ENCODE results near the gene RBM20.
"Not testable (repeated sequence)": the region's sequence is repeated elsewhere in the genome, so short reads cannot be mapped to it uniquely, and the experiment has no call there.

The RBM20 gene

DNA sequence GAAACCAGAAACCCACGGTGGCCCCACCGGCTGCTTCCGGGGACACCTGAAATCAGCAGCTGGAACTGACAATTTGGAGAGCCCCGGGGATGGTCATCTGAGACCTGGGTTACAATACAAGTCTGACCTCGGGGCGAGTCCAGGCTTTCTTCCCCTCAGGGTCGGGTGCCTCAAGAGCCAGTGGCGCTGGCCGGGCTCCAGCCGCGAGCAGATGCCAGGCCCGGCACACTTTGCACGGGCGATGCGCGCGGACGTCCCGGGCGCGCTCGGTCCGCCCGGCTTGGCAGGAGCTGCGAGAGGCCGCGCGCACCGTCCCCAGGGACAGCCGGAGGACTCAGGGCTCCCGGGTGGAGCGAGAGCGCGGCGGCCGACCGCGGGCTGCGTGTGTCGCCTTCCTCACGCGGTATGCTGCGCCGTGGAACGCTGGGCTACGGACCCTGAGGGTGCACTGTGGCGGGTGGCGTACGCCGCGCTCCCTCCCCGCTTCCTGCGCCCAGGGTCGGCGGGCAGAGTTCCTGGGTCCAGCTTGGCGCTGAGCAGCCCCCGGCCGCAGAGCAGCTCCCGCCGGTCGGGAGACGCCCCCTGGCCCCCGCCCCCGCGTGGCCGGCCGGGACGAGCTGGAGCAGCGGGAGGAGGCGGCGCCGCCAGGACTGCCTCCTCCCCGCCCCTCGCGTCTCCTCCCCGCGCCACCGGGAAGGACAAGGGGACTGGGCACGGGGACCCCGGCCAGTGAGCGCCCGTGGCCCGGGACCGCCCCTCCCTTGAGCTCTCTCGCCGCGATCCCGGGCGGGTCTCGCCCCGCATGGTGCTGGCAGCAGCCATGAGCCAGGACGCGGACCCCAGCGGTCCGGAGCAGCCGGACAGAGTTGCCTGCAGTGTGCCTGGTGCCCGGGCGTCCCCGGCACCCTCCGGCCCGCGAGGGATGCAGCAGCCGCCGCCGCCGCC is at the start of gene RBM20:
Gene RBM20 (plus strand): TSS at position 684 of the 945 bp plus-strand sequence. CDS start 119 bp downstream, at position 803.
- peak within 1 kb of the TSS; percentile 37 to 85 for H3K4me3 ChIP-seq (ENCODE audit: low read depth in 1 of 2, low read length in 2 of 2)
- H3K4me1 ChIP-seq (ENCODE audit: control insufficient read depth in 1 of 2, insufficient read depth in 2 of 2, low read length in 2 of 2), result peaks cover 0 to 23% of the 10 kb centered on the region in 2 donors
- peaks cover 30% of the 10 kb centered on the region for H3K27me3 ChIP-seq (ENCODE audit: low read depth, low read length)
- H3K9me3 ChIP-seq (ENCODE audit: control insufficient read depth in 1 of 2, low read length in 2 of 2), result no peaks in the 10 kb centered on the region
- H3K27ac ChIP-seq (ENCODE audit: low read length), result no peak within 1 kb of the TSS
- H3K36me3 ChIP-seq (ENCODE audit: control insufficient read depth in 1 of 2, insufficient read depth in 2 of 2, low read length in 2 of 2), result no peaks in the 10 kb centered on the region

DNA sequence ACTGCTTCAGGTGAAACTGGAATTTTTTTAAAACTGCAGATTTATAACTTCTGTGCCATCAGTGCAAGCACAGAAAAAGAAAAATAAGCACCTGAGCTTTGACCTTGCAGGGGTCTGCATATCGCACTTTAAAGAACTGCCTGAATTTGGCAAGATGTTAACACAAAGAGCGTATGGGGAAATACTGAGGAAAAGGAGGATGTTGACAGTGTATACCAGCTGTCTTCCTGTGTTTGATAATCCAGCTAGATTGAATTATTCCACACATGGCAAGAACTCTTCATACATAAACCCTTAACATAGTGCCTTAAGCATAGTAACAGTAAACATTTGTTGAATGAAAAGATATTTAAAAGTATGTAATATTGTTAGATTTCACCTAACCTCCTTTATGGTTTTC is 46.7 kb upstream of the RBM20 start:
- H3K36me3 ChIP-seq (ENCODE audit: control insufficient read depth in 1 of 2, insufficient read depth in 2 of 2, low read length in 2 of 2), result peaks cover 46 to 59% of the 10 kb centered on the region in 2 donors
- H3K27me3 ChIP-seq (ENCODE audit: low read depth, low read length), result no peaks in the 10 kb centered on the region
- no peaks in the 10 kb centered on the region for H3K4me1 ChIP-seq (ENCODE audit: control insufficient read depth in 1 of 2, insufficient read depth in 2 of 2, low read length in 2 of 2)
- no peak overlapping the region for H3K4me3 ChIP-seq (ENCODE audit: low read depth in 1 of 2, low read length in 2 of 2)
- H3K9me3 ChIP-seq (ENCODE audit: control insufficient read depth in 1 of 2, low read length in 2 of 2), result no peaks in the 10 kb centered on the region
- no peak overlapping the region for H3K27ac ChIP-seq (ENCODE audit: low read length)

DNA sequence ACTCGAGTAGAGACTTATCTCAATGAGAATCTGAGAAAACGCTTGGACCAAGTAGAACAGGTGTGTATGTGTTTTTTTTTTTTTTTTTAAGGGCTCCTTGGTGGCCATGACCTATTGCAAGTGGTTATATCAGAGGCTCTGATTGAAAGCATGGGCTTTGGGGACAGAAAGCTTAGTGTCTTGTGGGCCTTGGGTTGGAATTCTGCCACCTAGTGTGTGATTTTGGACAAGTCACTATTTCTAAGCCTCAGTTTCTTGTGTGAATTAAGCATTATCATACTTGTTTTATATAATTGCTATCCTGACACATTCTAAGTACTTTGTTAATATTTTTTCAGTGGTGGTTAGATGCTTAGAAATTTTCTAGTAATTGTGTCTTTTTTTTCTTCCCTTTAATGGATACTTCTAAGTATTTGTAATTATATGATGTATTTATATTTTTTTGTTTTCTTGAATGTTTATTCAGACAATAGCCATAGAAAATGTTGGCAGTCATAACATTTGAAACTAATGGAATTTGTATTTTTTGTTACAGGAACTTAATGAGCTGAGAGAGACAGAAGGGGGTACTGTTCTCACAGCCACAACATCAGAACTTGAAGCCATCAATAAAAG is 43.5 kb upstream of the RBM20 start:
- Histone ChIP-seq H3K4me3 (ENCODE audit: low read depth in 1 of 2, low read length in 2 of 2) (no peak overlapping the region), H3K36me3 (ENCODE audit: control insufficient read depth in 1 of 2, insufficient read depth in 2 of 2, low read length in 2 of 2) (peaks cover 55 to 65% of the 10 kb centered on the region in 2 donors), H3K27ac (ENCODE audit: low read length) (no peak overlapping the region), H3K27me3 (ENCODE audit: low read depth, low read length) (no peaks in the 10 kb centered on the region), H3K4me1 (ENCODE audit: control insufficient read depth in 1 of 2, insufficient read depth in 2 of 2, low read length in 2 of 2) (no peaks in the 10 kb centered on the region), H3K9me3 (ENCODE audit: control insufficient read depth in 1 of 2, low read length in 2 of 2) (no peaks in the 10 kb centered on the region)

DNA sequence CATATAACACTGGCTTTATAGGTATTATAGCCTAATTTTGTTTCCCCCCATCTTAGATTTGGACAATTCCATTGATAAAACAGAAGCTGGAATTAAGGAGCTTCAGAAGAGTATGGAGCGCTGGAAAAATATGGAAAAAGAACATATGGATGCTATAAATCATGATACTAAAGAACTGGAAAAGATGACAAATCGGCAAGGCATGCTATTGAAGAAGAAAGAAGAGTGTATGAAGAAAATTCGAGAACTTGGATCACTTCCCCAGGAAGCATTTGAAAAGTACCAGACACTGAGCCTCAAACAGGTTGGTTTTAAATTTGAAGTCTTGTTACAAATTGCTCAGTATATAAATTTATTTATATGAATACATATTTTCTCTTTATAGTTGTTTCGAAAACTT is 42.6 kb upstream of the RBM20 start:
- Histone ChIP-seq H3K4me1 (ENCODE audit: control insufficient read depth in 1 of 2, insufficient read depth in 2 of 2, low read length in 2 of 2) (no peaks in the 10 kb centered on the region), H3K9me3 (ENCODE audit: control insufficient read depth in 1 of 2, low read length in 2 of 2) (no peaks in the 10 kb centered on the region), H3K27ac (ENCODE audit: low read length) (no peak overlapping the region), H3K4me3 (ENCODE audit: low read depth in 1 of 2, low read length in 2 of 2) (no peak overlapping the region), H3K36me3 (ENCODE audit: control insufficient read depth in 1 of 2, insufficient read depth in 2 of 2, low read length in 2 of 2) (peaks cover 55 to 66% of the 10 kb centered on the region in 2 donors), H3K27me3 (ENCODE audit: low read depth, low read length) (no peaks in the 10 kb centered on the region)

DNA sequence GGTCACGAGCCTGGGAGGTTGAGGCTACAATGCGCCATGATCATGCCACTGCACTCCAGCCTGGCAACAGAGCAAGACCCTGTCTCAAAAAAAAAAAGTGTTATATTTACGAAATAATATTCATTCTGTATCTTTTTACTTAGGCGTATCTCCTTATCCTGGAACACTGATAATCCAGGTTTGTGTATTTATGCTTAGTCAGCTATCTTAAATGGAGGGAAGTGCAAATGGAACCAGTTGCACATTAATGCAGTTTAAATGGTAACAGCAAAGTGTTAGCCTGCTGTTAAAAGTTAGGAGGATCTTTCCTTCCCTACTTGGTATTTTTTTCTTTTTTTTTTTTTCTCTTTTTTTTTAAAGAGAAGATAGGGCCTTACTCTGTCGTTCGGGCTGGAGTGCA is 36.0 kb upstream of the RBM20 start:
- Histone ChIP-seq H3K9me3 (ENCODE audit: control insufficient read depth in 1 of 2, low read length in 2 of 2) (no peaks in the 10 kb centered on the region), H3K27me3 (ENCODE audit: low read depth, low read length) (no peaks in the 10 kb centered on the region), H3K4me3 (ENCODE audit: low read depth in 1 of 2, low read length in 2 of 2) (no peak overlapping the region), H3K4me1 (ENCODE audit: control insufficient read depth in 1 of 2, insufficient read depth in 2 of 2, low read length in 2 of 2) (no peaks in the 10 kb centered on the region), H3K36me3 (ENCODE audit: control insufficient read depth in 1 of 2, insufficient read depth in 2 of 2, low read length in 2 of 2) (peaks cover 17 to 21% of the 10 kb centered on the region in 2 donors), H3K27ac (ENCODE audit: low read length) (no peak overlapping the region)

DNA sequence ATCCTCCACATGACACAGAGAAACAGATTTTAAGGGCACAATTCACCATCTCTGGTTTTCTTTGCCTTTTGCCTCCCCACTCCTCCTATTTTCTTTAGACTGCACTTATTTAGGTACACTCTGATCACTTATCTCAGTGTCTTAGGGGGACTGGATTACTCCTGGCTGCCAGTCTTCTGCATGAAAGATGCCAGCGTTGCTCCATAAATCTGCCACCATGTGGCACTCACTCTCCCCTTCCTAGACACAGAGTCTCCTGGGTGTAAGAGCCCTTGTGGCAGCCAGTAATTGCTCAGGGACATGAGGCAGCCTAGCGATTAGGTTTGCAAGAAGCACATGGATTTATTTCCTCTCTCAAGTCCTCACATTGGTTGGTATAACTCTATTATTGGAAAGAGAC is 34.5 kb upstream of the RBM20 start:
- Histone ChIP-seq H3K4me3 (ENCODE audit: low read depth in 1 of 2, low read length in 2 of 2) (no peak overlapping the region), H3K27ac (ENCODE audit: low read length) (no peak overlapping the region), H3K36me3 (ENCODE audit: control insufficient read depth in 1 of 2, insufficient read depth in 2 of 2, low read length in 2 of 2) (peaks cover 10 to 16% of the 10 kb centered on the region in 2 donors), H3K9me3 (ENCODE audit: control insufficient read depth in 1 of 2, low read length in 2 of 2) (no peaks in the 10 kb centered on the region), H3K27me3 (ENCODE audit: low read depth, low read length) (no peaks in the 10 kb centered on the region), H3K4me1 (ENCODE audit: control insufficient read depth in 1 of 2, insufficient read depth in 2 of 2, low read length in 2 of 2) (no peaks in the 10 kb centered on the region)

DNA sequence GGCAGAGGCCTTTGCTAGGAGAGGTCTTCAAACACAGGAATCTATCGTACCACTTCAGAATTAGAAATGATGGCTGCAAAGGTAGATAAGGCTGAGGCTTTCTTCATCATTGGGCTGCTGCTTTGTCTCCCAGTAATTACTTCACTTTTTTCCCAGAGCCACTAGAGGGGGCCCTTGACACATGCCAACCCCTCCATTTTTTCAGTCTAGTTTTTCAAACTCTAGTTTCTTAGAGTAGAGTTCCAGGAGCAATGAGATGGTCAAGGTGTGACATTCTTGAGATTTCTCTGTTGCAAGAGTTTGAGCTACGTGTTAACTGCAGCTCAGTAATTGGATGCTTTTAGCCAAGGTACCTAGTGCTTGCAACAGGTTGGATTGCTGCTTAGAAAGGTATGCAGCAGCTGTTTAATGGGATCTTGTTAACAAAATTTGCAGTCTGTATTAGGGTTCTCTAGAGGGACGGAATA is 33.8 kb upstream of the RBM20 start:
- H3K36me3 ChIP-seq (ENCODE audit: control insufficient read depth in 1 of 2, insufficient read depth in 2 of 2, low read length in 2 of 2), result peaks cover 5 to 10% of the 10 kb centered on the region in 2 donors
- H3K4me1 ChIP-seq (ENCODE audit: control insufficient read depth in 1 of 2, insufficient read depth in 2 of 2, low read length in 2 of 2), result no peaks in the 10 kb centered on the region
- no peaks in the 10 kb centered on the region for H3K9me3 ChIP-seq (ENCODE audit: control insufficient read depth in 1 of 2, low read length in 2 of 2)
- H3K27me3 ChIP-seq (ENCODE audit: low read depth, low read length), result no peaks in the 10 kb centered on the region
- no peak overlapping the region for H3K4me3 ChIP-seq (ENCODE audit: low read depth in 1 of 2, low read length in 2 of 2)
- no peak overlapping the region for H3K27ac ChIP-seq (ENCODE audit: low read length)

DNA sequence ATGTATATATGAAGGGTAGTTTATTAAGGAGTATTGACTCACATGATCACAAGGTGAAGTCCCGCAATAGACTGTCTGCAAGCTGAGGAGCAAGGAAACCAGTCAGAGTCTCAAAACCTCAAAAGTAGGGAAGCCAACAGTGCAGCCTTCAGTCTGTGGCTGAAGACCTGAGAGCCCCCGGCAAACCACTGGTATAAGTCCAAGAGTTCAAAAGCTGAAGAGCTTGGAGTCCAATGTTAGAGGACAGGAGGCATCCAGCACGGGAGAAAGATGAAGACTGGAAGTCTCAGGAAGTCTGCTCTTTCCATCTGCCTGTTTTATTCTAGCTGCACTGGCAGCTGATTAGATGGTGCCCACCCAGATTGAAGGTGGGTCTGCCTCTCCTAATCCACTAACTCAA is 33.4 kb upstream of the RBM20 start:
- not testable (repeated sequence) for H3K4me3 ChIP-seq (ENCODE audit: low read depth in 1 of 2, low read length in 2 of 2); H3K27ac ChIP-seq (ENCODE audit: low read length); H3K4me1 ChIP-seq (ENCODE audit: control insufficient read depth in 1 of 2, insufficient read depth in 2 of 2, low read length in 2 of 2); H3K36me3 ChIP-seq (ENCODE audit: control insufficient read depth in 1 of 2, insufficient read depth in 2 of 2, low read length in 2 of 2); H3K27me3 ChIP-seq (ENCODE audit: low read depth, low read length); H3K9me3 ChIP-seq (ENCODE audit: control insufficient read depth in 1 of 2, low read length in 2 of 2)

DNA sequence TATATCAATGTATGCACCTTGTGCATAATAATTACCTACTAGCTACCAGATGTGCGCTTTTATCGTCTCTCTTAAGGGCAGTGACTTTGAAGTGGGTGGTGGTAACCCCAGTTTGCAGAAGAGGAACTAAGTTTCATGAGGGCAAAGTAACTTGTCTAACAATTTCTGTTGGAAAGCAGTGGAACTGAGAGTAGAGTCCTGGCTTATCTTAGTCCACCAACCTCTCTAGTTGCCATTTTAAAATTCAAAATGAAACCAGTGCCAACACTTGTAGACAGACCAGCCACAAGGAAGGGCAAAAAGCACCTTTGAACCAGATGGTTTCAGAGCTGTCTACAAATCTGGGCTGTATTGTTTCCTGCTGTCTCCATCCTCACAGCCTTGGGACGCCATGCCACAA is 32.0 kb upstream of the RBM20 start:
- Histone ChIP-seq H3K9me3 (ENCODE audit: control insufficient read depth in 1 of 2, low read length in 2 of 2) (no peaks in the 10 kb centered on the region), H3K27ac (ENCODE audit: low read length) (no peak overlapping the region), H3K36me3 (ENCODE audit: control insufficient read depth in 1 of 2, insufficient read depth in 2 of 2, low read length in 2 of 2) (no peaks in the 10 kb centered on the region), H3K4me1 (ENCODE audit: control insufficient read depth in 1 of 2, insufficient read depth in 2 of 2, low read length in 2 of 2) (no peaks in the 10 kb centered on the region), H3K27me3 (ENCODE audit: low read depth, low read length) (no peaks in the 10 kb centered on the region), H3K4me3 (ENCODE audit: low read depth in 1 of 2, low read length in 2 of 2) (no peak overlapping the region)

DNA sequence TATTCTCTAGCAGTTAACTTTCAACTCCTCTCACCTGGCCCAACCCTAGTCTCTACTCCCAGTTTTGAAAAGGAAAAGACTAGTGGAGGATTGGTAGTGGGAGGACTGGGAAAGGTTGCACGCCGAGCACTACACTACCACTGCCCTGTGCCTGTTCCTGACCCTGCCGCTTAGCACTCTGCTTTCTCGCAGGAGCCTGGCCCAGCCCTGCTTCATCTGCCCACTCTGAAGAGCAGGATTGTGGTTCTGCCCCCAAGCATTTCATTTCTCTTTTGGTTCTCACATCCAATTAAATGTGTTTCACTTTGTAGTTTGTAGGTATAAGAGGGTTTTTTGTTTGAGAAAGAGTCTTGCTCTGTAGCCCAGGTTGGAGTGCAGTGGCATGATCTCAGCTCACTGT is 31.5 kb upstream of the RBM20 start:
- Histone ChIP-seq H3K4me3 (ENCODE audit: low read depth in 1 of 2, low read length in 2 of 2) (no peak overlapping the region), H3K27ac (ENCODE audit: low read length) (no peak overlapping the region), H3K36me3 (ENCODE audit: control insufficient read depth in 1 of 2, insufficient read depth in 2 of 2, low read length in 2 of 2) (no peaks in the 10 kb centered on the region), H3K27me3 (ENCODE audit: low read depth, low read length) (no peaks in the 10 kb centered on the region), H3K4me1 (ENCODE audit: control insufficient read depth in 1 of 2, insufficient read depth in 2 of 2, low read length in 2 of 2) (no peaks in the 10 kb centered on the region), H3K9me3 (ENCODE audit: control insufficient read depth in 1 of 2, low read length in 2 of 2) (no peaks in the 10 kb centered on the region)

DNA sequence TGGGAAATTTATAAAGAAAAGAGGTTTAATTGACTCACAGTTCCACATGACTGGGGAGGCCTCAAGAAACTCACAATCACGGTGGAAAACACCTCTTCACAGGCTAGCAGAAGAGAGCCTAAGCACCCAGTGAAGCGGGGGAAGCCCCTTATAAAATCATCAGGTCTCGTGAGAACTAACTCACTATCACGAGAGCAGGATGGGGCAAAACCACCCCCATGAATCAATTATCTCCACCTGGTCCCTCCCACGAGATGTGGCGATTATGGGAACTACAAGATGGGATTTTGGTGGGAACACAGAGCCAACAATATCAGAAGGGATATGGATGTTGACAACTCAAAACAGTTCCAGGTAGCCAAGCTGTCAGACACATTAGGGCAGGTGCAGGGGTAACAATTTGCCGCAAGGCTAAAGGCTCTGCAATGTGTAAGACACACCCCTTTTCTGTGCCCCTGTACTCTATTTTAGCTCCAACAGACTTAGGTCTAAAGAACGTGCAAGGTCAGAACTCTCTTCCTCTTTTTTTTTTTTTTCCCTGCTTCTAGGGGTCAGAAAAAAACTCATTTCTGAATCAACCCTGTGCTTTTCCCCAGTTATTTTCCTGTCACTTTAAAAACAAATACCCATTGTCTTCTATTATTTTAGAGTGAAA is 30.7 kb upstream of the RBM20 start:
- Histone ChIP-seq H3K27ac (ENCODE audit: low read length) (no peak overlapping the region), H3K4me1 (ENCODE audit: control insufficient read depth in 1 of 2, insufficient read depth in 2 of 2, low read length in 2 of 2) (no peaks in the 10 kb centered on the region), H3K36me3 (ENCODE audit: control insufficient read depth in 1 of 2, insufficient read depth in 2 of 2, low read length in 2 of 2) (no peaks in the 10 kb centered on the region), H3K9me3 (ENCODE audit: control insufficient read depth in 1 of 2, low read length in 2 of 2) (no peaks in the 10 kb centered on the region), H3K4me3 (ENCODE audit: low read depth in 1 of 2, low read length in 2 of 2) (no peak overlapping the region), H3K27me3 (ENCODE audit: low read depth, low read length) (no peaks in the 10 kb centered on the region)

Data from muscle layer of duodenum (tissue), 2 donors.